Stomach (tissue), 9 donors: ENCODE results near the gene LRRC61. TPM values are rescaled to one million over a fixed set of nuclear protein-coding genes. Genes with fewer than 3 reads are reported as not detected.
A peak's percentile ranks its signal among the peaks of the same experiment; 100 is the strongest.

Source experiments
- DNase-seq, 2 donors: peaks; one replicate each; pipeline versions ENCODE4 v3.0.0 to v3.0.0-alpha.2; 2013 to 2019
- H3K27ac ChIP-seq, 5 donors: fragments of 200-600 bp in 4 of 5; sonication (generic) in 4 of 5; one replicate each; pipeline ENCODE4 v1.5.1; 2013 to 2019; ENCODE audit warnings: mild to moderate bottlenecking in 1 of 5, moderate library complexity in 1 of 5
- H3K27me3 ChIP-seq, 3 donors: fragments of 200-600 bp; sonication (generic); one replicate each; pipeline ENCODE4 v1.5.1; 2017 to 2019; ENCODE audit warnings: mixed run types in 1 of 3
- H3K36me3 ChIP-seq, 4 donors: fragments of 200-600 bp; sonication (generic); 1 replicate in 3 of 4; 2 replicates in 1 of 4; pipeline ENCODE4 v1.5.1; 2016 to 2019
- H3K4me1 ChIP-seq, 4 donors: fragments of 200-600 bp; sonication (generic); one replicate each; pipeline ENCODE4 v1.5.1; 2016 to 2019
- H3K4me3 ChIP-seq, 4 donors: fragments of 200-600 bp; sonication (generic) in 3 of 4; one replicate each; pipeline ENCODE4 v1.5.1; 2016 to 2019; ENCODE audit warnings: mild to moderate bottlenecking in 1 of 4
- H3K9me3 ChIP-seq, 4 donors: fragments of 200-600 bp; sonication (generic); one replicate each; pipeline ENCODE4 v1.5.1; 2016 to 2019
- EP300 ChIP-seq: sonication (generic); formaldehyde crosslinking; IDR thresholded peaks from one replicate; pipeline ENCODE4 v1.6.1; 2017; ENCODE audit warnings: antibody characterized with exemption
- POLR2A ChIP-seq, 4 donors: fragments of 450-650 bp; IDR thresholded peaks; one replicate each; pipeline ENCODE4 v1.6.1; 2016; ENCODE audit warnings: antibody characterized with exemption in 4 of 4, control low read depth in 2 of 4, mild to moderate bottlenecking in 1 of 4, moderate library complexity in 1 of 4
- POLR2AphosphoS5 ChIP-seq, 3 donors: sonication (generic); formaldehyde crosslinking; IDR thresholded peaks; one replicate each; pipeline ENCODE4 v1.6.1; 2016; ENCODE audit warnings: antibody characterized with exemption in 3 of 3
- WGBS, 5 donors: extraction: QIAGEN DNeasy Blood & Tissue Kit in 3 of 5; methylation state at CpG; one replicate each; pipeline versions ENCODE4 v1.1.5 to v1.1.7; 2013 to 2018; 5-methylcytosine and 5-hydroxymethylcytosine counted together
- intact Hi-C: fragments of 100-400 bp; cut with DNase I; formaldehyde crosslinking; loops from one replicate; pipeline ENCODE4 v1.15.1; 2023; ENCODE audit warnings: low total_unique reads
- polyA plus RNA-seq, 3 donors: library from polyadenylated mRNA; stranded (reverse); fragments of 200-250 nt; gene quantifications; one replicate each; pipeline ENCODE4 v1.2.3, GENCODE V29; 2013
- total RNA-seq, 5 donors: library from RNA; depleted of rRNA; stranded (reverse); fragments of >200 nt; gene quantifications; one replicate each; pipeline versions ENCODE4 v1.1.0 to v1.2.3, GENCODE V29; 2014 to 2016
- TF ChIP-seq, protein P1 (sequence below), 7 experiments: fragments of 450-650 bp in 4 of 7; fragments of 200-600 bp in 3 of 7; sonication (generic) in 3 of 7; IDR thresholded peaks; one replicate each; pipeline ENCODE4 v1.5.1; 2016 to 2019; ENCODE audit warnings: antibody characterized with exemption in 7 of 7, control low read depth in 2 of 7, mild to moderate bottlenecking in 1 of 7
- donor health status: healthy with polysubstance abuse.
- donor health status: Bipolar disorder and iron deficiency.
- donor health status: healthy.

The LRRC61 gene
- total and polyA plus RNA-seq, 8 donors, result 5.6 to 15.9 (median 9.6) TPM; not detected in 2

- H3K27me3 ChIP-seq, result no peaks in the 10 kb centered on the region
- no peak for DNase-seq
- WGBS, 5 donors, result 49 to 66% (median 56%) methylated on average over 11 of the region's 11 CpGs
- peak overlapping the region in 1 of 4 donors; percentile 97 for H3K4me3 ChIP-seq
- intact Hi-C loops, result no loop called here
- peaks cover 13 to 88% (median 65%) of the 10 kb centered on the region in 4 donors for H3K4me1 ChIP-seq
- H3K36me3 ChIP-seq, result peaks cover 0 to 4% (median under 1%) of the 10 kb centered on the region in 4 donors
- no peaks in the 10 kb centered on the region for H3K9me3 ChIP-seq
- H3K27ac ChIP-seq, result peak overlapping the region in 2 of 5 donors; percentile 91 to 92
- no peak for TF ChIP-seq EP300
- no peak for TF ChIP-seq POLR2AphosphoS5 (IDR thresholded peaks at IDR 0.05)
- TF ChIP-seq POLR2A (IDR thresholded peaks at IDR 0.05), result no peak
- TF ChIP-seq, protein P1, sequence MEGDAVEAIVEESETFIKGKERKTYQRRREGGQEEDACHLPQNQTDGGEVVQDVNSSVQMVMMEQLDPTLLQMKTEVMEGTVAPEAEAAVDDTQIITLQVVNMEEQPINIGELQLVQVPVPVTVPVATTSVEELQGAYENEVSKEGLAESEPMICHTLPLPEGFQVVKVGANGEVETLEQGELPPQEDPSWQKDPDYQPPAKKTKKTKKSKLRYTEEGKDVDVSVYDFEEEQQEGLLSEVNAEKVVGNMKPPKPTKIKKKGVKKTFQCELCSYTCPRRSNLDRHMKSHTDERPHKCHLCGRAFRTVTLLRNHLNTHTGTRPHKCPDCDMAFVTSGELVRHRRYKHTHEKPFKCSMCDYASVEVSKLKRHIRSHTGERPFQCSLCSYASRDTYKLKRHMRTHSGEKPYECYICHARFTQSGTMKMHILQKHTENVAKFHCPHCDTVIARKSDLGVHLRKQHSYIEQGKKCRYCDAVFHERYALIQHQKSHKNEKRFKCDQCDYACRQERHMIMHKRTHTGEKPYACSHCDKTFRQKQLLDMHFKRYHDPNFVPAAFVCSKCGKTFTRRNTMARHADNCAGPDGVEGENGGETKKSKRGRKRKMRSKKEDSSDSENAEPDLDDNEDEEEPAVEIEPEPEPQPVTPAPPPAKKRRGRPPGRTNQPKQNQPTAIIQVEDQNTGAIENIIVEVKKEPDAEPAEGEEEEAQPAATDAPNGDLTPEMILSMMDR (IDR thresholded peaks at IDR 0.05), result no peak
Observed at GRCh38 chr7:150380463-150380862, 57.3 kb downstream of the LRRC61 start.

DNA sequence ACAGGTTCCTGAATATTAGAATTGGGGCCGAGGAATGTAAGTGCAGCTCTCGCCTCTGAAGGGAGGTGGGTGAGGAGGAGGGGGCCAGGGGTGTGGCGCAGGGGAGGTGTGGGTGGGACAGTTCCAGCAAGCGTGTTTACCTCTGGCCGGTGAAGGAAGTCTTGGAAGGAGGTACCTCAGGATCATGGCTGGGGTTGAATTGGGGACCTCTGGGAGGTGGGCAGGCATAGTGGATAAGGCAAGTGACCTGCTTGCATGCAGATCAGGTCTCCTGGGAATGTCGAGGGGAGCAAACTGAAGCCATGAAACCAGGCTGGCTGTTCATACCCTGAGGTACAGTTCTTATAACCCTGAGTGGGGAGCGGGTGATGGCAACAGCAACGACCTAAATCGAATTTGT, 57.9 kb downstream of the LRRC61 start:
- Histone ChIP-seq H3K9me3 (no peaks in the 10 kb centered on the region), H3K4me3 (no peak overlapping the region), H3K4me1 (peaks cover 13 to 83% (median 62%) of the 10 kb centered on the region in 4 donors), H3K27ac (no peak overlapping the region), H3K27me3 (no peaks in the 10 kb centered on the region), H3K36me3 (peaks cover 0 to 6% (median 0%) of the 10 kb centered on the region in 4 donors)
- DNase-seq, result no peak
- intact Hi-C loops, result no loop called here
- WGBS, 5 donors, result 61 to 86% (median 66%) methylated on average over 9 of the region's 9 CpGs
- TF ChIP-seq, protein P1 (IDR thresholded peaks at IDR 0.05), result no peak
- TF ChIP-seq POLR2A (IDR thresholded peaks at IDR 0.05) (no peak), POLR2AphosphoS5 (IDR thresholded peaks at IDR 0.05) (no peak), EP300 (no peak)

DNA sequence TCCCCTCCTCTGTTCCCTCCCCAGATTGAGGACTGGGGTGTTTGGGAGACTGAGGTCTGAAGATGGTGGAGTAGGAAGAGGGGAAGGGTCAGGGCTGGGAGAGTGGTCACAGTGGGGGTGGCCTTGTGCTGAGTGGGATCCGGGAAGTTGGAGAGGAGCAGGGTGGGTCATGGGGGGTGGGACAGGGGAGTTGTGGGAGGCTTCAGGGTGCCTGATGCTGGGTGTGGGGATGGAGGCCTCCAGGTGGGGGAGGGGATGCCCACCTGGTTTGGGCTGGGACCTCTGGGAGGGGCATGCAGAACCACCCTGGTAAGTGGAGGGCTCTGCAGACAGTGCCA, 58.6 kb downstream of the LRRC61 start:
- TF ChIP-seq, protein P1 (IDR thresholded peaks at IDR 0.05), result no peak
- TF ChIP-seq POLR2A (IDR thresholded peaks at IDR 0.05) (no peak), EP300 (no peak), POLR2AphosphoS5 (IDR thresholded peaks at IDR 0.05) (no peak)
- H3K36me3 ChIP-seq, result peaks cover 0 to 6% (median 0%) of the 10 kb centered on the region in 4 donors
- peak overlapping the region in 1 of 5 donors; percentile 24 for H3K27ac ChIP-seq
- H3K4me3 ChIP-seq, result no peak overlapping the region
- peaks cover 13 to 77% (median 60%) of the 10 kb centered on the region in 4 donors for H3K4me1 ChIP-seq
- H3K9me3 ChIP-seq, result no peaks in the 10 kb centered on the region
- no peak for DNase-seq
- WGBS, 5 donors, result 82 to 100% (median 100%) methylated on average over 1 of the region's 1 CpG
- H3K27me3 ChIP-seq, result no peaks in the 10 kb centered on the region
- intact Hi-C loops, result no loop called here

DNA sequence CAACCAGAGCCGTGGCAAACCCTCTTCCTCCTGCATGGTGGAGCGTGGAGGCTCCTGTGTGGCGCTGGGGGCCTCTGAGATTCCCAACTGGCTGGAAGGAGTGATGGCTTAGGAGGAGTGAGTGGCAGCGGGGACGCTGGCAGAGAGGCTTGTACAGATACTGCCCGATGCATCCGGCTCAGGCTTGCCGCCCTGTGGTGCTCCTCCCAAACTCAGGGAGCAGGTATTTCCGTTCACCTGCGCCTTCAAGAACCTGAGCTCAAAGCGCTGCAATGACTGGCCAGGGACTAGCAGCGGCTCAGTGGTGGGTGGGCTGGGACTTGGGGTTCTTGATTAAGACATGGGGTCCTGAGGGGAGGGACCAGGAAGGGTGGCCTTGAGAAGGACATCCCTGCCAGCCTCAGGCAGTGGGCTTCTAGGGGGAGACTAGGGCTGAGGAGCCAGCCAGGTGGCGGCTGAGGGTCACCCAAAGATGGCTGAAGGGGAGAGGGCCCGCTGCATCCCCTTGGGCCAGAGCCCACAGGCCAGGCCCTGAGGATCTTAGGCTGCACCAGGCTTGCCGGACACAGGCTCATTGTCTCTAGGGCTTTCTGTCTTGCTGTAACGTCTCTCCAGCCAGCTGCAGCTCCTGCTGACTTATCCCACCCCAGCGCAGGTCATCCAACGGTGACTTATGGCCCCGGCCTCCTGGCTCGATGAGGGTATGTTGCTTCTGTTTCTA, 59.1 kb downstream of the LRRC61 start:
- no peaks in the 10 kb centered on the region for H3K27me3 ChIP-seq
- H3K36me3 ChIP-seq, result peaks cover 0 to 6% (median 0%) of the 10 kb centered on the region in 4 donors
- no peak for TF ChIP-seq POLR2A (IDR thresholded peaks at IDR 0.05)
- WGBS, 5 donors, result 68 to 90% (median 83%) methylated on average over 13 to 20 of the region's 20 CpGs
- H3K27ac ChIP-seq, result peak overlapping the region in 1 of 5 donors; percentile 24
- intact Hi-C loops, result no loop called here
- H3K9me3 ChIP-seq, result no peaks in the 10 kb centered on the region
- H3K4me3 ChIP-seq, result no peak overlapping the region
- no peak for DNase-seq
- peaks cover 13 to 71% (median 56%) of the 10 kb centered on the region in 4 donors for H3K4me1 ChIP-seq

DNA sequence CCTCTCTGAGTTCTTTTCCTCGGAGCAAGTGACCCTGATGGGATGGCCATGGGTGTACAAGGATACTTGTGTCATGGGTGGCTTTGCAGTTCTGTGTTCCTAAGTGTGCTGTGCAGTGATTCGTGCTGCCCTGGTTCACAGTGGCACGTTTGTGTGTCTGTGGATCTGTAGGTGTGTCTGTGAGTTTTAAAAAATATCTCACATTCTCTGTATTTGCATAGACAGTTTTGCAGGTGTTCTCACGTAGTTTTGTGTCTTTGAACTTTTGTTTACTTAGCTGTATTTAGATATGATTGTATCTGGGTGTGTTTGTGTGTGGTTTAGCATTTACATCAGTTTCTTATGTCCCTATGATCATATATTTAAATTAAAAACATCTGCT, 59.7 kb downstream of the LRRC61 start:
- intact Hi-C loops, result no loop called here
- WGBS, 5 donors, result 30 to 62% (median 34%) methylated on average over 4 of the region's 4 CpGs
- H3K36me3 ChIP-seq, result peaks cover 0 to 6% (median 0%) of the 10 kb centered on the region in 4 donors
- peak overlapping the region in 2 of 5 donors; percentile 24 to 38 for H3K27ac ChIP-seq
- TF ChIP-seq EP300 (no peak), POLR2A (IDR thresholded peaks at IDR 0.05) (no peak), POLR2AphosphoS5 (IDR thresholded peaks at IDR 0.05) (no peak)
- TF ChIP-seq, protein P1 (IDR thresholded peaks at IDR 0.05), result no peak
- DNase-seq, result no peak
- H3K27me3 ChIP-seq, result no peaks in the 10 kb centered on the region
- H3K9me3 ChIP-seq, result no peaks in the 10 kb centered on the region
- H3K4me3 ChIP-seq, result no peak overlapping the region
- peaks cover 13 to 66% (median 51%) of the 10 kb centered on the region in 4 donors for H3K4me1 ChIP-seq
